NT2/D1 (cell line): ENCODE results near the gene PIGN.

Experiments
- SUZ12 ChIP-seq: IDR thresholded peaks from 2 replicates; pipeline ENCODE4 v1.6.1; 2011; ENCODE audit not compliant: insufficient read length, insufficient read depth; ENCODE audit errors: extremely low read depth
- YY1 ChIP-seq: IDR thresholded peaks from 2 replicates; pipeline ENCODE4 v1.6.1; 2011; ENCODE audit not compliant: insufficient read length, insufficient read depth
- ZNF274 ChIP-seq: IDR thresholded peaks from 2 replicates; pipeline ENCODE4 v1.6.1; 2011; ENCODE audit warnings: mild to moderate bottlenecking, low read depth, low read length

DNA sequence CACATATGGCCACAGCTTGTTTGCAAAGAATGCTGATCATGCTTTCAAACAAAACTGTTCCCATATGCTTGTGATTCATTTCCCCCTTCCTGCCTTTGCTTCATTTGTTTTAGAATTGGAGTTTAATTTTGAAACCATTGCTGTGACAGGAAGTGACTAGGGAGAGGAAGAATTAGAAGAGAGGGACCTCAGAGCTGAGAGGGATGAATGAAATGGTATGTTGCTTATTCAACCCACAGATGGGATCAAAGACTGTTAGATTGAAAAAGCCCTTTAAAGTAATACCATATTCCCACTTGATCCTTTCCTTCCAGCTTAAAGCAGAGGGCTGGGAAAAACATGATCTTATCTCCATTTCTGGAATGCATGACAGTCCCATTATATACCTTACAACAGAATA lies 187.9 kb downstream of the PIGN start:
- TF ChIP-seq SUZ12 (no peak), YY1 (no peak), ZNF274 (no peak)
